Neutrophil (primary cell): ENCODE measurements around the gene VEGFD.

Experiments
- H3K27ac ChIP-seq: fragments of 200-600 bp; sonication (generic); 2 replicates; pipeline ENCODE4 v1.5.1; 2016; ENCODE audit warnings: mild to moderate bottlenecking, moderate library complexity
- H3K27me3 ChIP-seq: fragments of 200-600 bp; sonication (generic); 2 replicates; pipeline ENCODE4 v1.6.0; 2016; ENCODE audit warnings: mild to moderate bottlenecking
- H3K36me3 ChIP-seq: fragments of 200-600 bp; sonication (generic); 2 replicates; pipeline ENCODE4 v1.5.1; 2017
- H3K4me1 ChIP-seq, 2 experiments: fragments of 200-600 bp in 1 of 2; sonication (generic) in 1 of 2; 1 replicate in 1 of 2; 2 replicates in 1 of 2; pipeline versions ENCODE4 v1.5.1 to v1.6.1; 2013 to 2016; ENCODE audit warnings: low read depth in 1 of 2, low read length in 1 of 2, mild to moderate bottlenecking in 1 of 2, moderate library complexity in 1 of 2; ENCODE audit not compliant: control insufficient read depth in 1 of 2, insufficient read depth in 1 of 2
- H3K4me3 ChIP-seq, 2 experiments: fragments of 200-600 bp in 1 of 2; sonication (generic) in 1 of 2; 1 replicate in 1 of 2; 2 replicates in 1 of 2; pipeline ENCODE4 v1.5.1; 2013 to 2016; ENCODE audit warnings: low read depth in 1 of 2, low read length in 1 of 2, mild to moderate bottlenecking in 1 of 2, moderate library complexity in 1 of 2
- H3K9me3 ChIP-seq: fragments of 200-600 bp; sonication (generic); 2 replicates; pipeline ENCODE4 v1.5.1; 2016
- CTCF ChIP-seq: fragments of 200-600 bp; sonication (generic); IDR thresholded peaks from 2 replicates; pipeline ENCODE4 v1.5.1; 2016; ENCODE audit warnings: antibody characterized with exemption

Gene VEGFD

GRCh38 chrX:15395789-15396188, 11.6 kb upstream of the VEGFD start:
- H3K9me3 ChIP-seq = no peaks in the 10 kb centered on the region
- H3K4me1 ChIP-seq = no peaks in the 10 kb centered on the region
- no peak overlapping the region for H3K4me3 ChIP-seq
- no peak for TF ChIP-seq CTCF
- H3K27me3 ChIP-seq = no peaks in the 10 kb centered on the region
- H3K36me3 ChIP-seq = no peaks in the 10 kb centered on the region
- H3K27ac ChIP-seq = no peak overlapping the region

- no peak for TF ChIP-seq CTCF
These were observed 7.6 kb upstream of the VEGFD start for GRCh38 chrX:15391850-15392249.

GRCh38 chrX:15382813-15383212, 1.4 kb downstream of the VEGFD start:
- no peak for TF ChIP-seq CTCF
- no peaks in the 10 kb centered on the region for H3K27me3 ChIP-seq
- H3K27ac ChIP-seq = no peak overlapping the region
- no peaks in the 10 kb centered on the region for H3K36me3 ChIP-seq
- no peaks in the 10 kb centered on the region for H3K9me3 ChIP-seq
- no peak overlapping the region for H3K4me3 ChIP-seq
- H3K4me1 ChIP-seq = no peaks in the 10 kb centered on the region

More at GRCh38 chrX:15391850-15392249, 7.6 kb upstream of the VEGFD start:
- Histone ChIP-seq H3K4me3 (no peak overlapping the region), H3K27ac (no peak overlapping the region), H3K36me3 (no peaks in the 10 kb centered on the region), H3K27me3 (no peaks in the 10 kb centered on the region), H3K9me3 (no peaks in the 10 kb centered on the region), H3K4me1 (no peaks in the 10 kb centered on the region)

- H3K4me3 ChIP-seq = no peak overlapping the region
- H3K27ac ChIP-seq = no peak overlapping the region
- no peaks in the 10 kb centered on the region for H3K4me1 ChIP-seq
- no peaks in the 10 kb centered on the region for H3K9me3 ChIP-seq
- no peaks in the 10 kb centered on the region for H3K36me3 ChIP-seq
- no peaks in the 10 kb centered on the region for H3K27me3 ChIP-seq
- no peak for TF ChIP-seq CTCF
These were observed 7.3 kb downstream of the VEGFD start for GRCh38 chrX:15376956-15377355.

GRCh38 chrX:15373976-15374375, 10.2 kb downstream of the VEGFD start:
- Histone ChIP-seq H3K27me3 (no peaks in the 10 kb centered on the region), H3K36me3 (no peaks in the 10 kb centered on the region), H3K4me1 (peaks cover 7 to 13% of the 10 kb centered on the region in 2 experiments), H3K27ac (no peak overlapping the region), H3K9me3 (no peaks in the 10 kb centered on the region), H3K4me3 (no peak overlapping the region)
- TF ChIP-seq CTCF = no peak
